Stimulated activated effector memory CD8-positive, alpha-beta T cell treated with anti-CD3 and anti-CD28 coated beads, Interleukin-12 subunit alpha, Interleukin-12 subunit beta, amount 100 ng/mL, for 72 hours (primary cell): ENCODE data around the gene CCZ1B.
"Not testable (repeated sequence)": the region's sequence is repeated elsewhere in the genome, so short reads cannot be mapped to it uniquely, and the experiment has no call there.

Experiments used
- ATAC-seq: fragments of 150-1000 bp; cut with Tn5 transposase; 2 replicates; pipeline ENCODE4 v1.10.0; 2021
- DNase-seq, 2 donors: peaks; one replicate each; pipeline ENCODE4 v3.0.0; 2021 to 2022; ENCODE audit warnings: low spot score in 2 of 2
- H3K27ac Mint-ChIP-seq: one replicate; pipeline ENCODE4 v1.8.0; 2022; ENCODE audit warnings: mild to moderate bottlenecking, mixed read lengths
- H3K36me3 Mint-ChIP-seq: one replicate; pipeline ENCODE4 v1.8.0; 2022; ENCODE audit warnings: mild to moderate bottlenecking, mixed read lengths
- H3K4me1 Mint-ChIP-seq: one replicate; pipeline ENCODE4 v1.8.0; 2022; ENCODE audit warnings: mixed read lengths
- H3K4me3 Mint-ChIP-seq: one replicate; pipeline ENCODE4 v1.8.0; 2022; ENCODE audit warnings: mild to moderate bottlenecking, mixed read lengths
- H3K9me3 Mint-ChIP-seq: one replicate; pipeline ENCODE4 v1.8.0; 2022; ENCODE audit warnings: mixed read lengths

The CCZ1B gene

GRCh38 chr7:6826151-6826550 lies at the start of gene CCZ1B:
Gene CCZ1B (minus strand): TSS chr7:6826275. CDS start chr7:6826197, 78 bp downstream.
- not testable (repeated sequence) for H3K9me3 Mint-ChIP-seq, H3K4me1 Mint-ChIP-seq
- Mint-ChIP-seq H3K36me3 (peaks cover 29% of the 10 kb centered on the region), H3K27ac (peak within 1 kb of the TSS; percentile 88), H3K4me3 (peak within 1 kb of the TSS; percentile 81)
- ATAC-seq (peak; percentile 97), DNase-seq (peak; percentile 70 to 92)

- not testable (repeated sequence) for H3K27ac Mint-ChIP-seq, H3K9me3 Mint-ChIP-seq, H3K36me3 Mint-ChIP-seq, H3K4me3 Mint-ChIP-seq, H3K4me1 Mint-ChIP-seq, ATAC-seq, DNase-seq
Observed at GRCh38 chr7:6875022-6875421, 48.9 kb upstream of the CCZ1B start.

GRCh38 chr7:6872246-6872945 lies 46.3 kb upstream of the CCZ1B start:
- not testable (repeated sequence) for DNase-seq, H3K36me3 Mint-ChIP-seq, H3K9me3 Mint-ChIP-seq

GRCh38 chr7:6871421-6872144 lies 45.5 kb upstream of the CCZ1B start:
- not testable (repeated sequence) for H3K27ac Mint-ChIP-seq, H3K4me1 Mint-ChIP-seq, ATAC-seq, H3K4me3 Mint-ChIP-seq, DNase-seq, H3K36me3 Mint-ChIP-seq, H3K9me3 Mint-ChIP-seq

More at GRCh38 chr7:6872246-6872945, 46.3 kb upstream of the CCZ1B start:
- not testable (repeated sequence) for H3K27ac Mint-ChIP-seq, H3K4me3 Mint-ChIP-seq, ATAC-seq, H3K4me1 Mint-ChIP-seq

GRCh38 chr7:6864751-6865150 lies 38.7 kb upstream of the CCZ1B start:
- H3K27ac Mint-ChIP-seq, H3K4me3 Mint-ChIP-seq, ATAC-seq, H3K9me3 Mint-ChIP-seq, H3K4me1 Mint-ChIP-seq, H3K36me3 Mint-ChIP-seq, DNase-seq: not testable (repeated sequence)

- ATAC-seq, H3K9me3 Mint-ChIP-seq, H3K4me1 Mint-ChIP-seq, DNase-seq, H3K27ac Mint-ChIP-seq, H3K36me3 Mint-ChIP-seq, H3K4me3 Mint-ChIP-seq: not testable (repeated sequence)
Observed at GRCh38 chr7:6864188-6864587, 38.1 kb upstream of the CCZ1B start.

GRCh38 chr7:6862876-6863275 lies 36.8 kb upstream of the CCZ1B start:
- DNase-seq, ATAC-seq, H3K4me1 Mint-ChIP-seq, H3K4me3 Mint-ChIP-seq, H3K9me3 Mint-ChIP-seq, H3K27ac Mint-ChIP-seq, H3K36me3 Mint-ChIP-seq: not testable (repeated sequence)

- DNase-seq: peak; percentile 63 to 87
- not testable (repeated sequence) for H3K4me3 Mint-ChIP-seq, H3K36me3 Mint-ChIP-seq, H3K9me3 Mint-ChIP-seq, H3K27ac Mint-ChIP-seq, ATAC-seq, H3K4me1 Mint-ChIP-seq
Observed at GRCh38 chr7:6857721-6858314, 31.7 kb upstream of the CCZ1B start.

GRCh38 chr7:6855563-6856131 lies 29.6 kb upstream of the CCZ1B start:
- not testable (repeated sequence) for DNase-seq, H3K27ac Mint-ChIP-seq, ATAC-seq, H3K4me1 Mint-ChIP-seq, H3K36me3 Mint-ChIP-seq, H3K9me3 Mint-ChIP-seq
- H3K4me3 Mint-ChIP-seq: peak overlapping the region; percentile 77

- Mint-ChIP-seq H3K27ac (peak overlapping the region; percentile 52), H3K4me3 (peak overlapping the region; percentile 77)
- not testable (repeated sequence) for DNase-seq, H3K9me3 Mint-ChIP-seq, H3K4me1 Mint-ChIP-seq, ATAC-seq, H3K36me3 Mint-ChIP-seq
Observed at GRCh38 chr7:6854747-6855562, 28.9 kb upstream of the CCZ1B start.

GRCh38 chr7:6853681-6854080 lies 27.6 kb upstream of the CCZ1B start:
- peak overlapping the region; percentile 49 for H3K4me3 Mint-ChIP-seq

GRCh38 chr7:6849127-6849526 lies 23.1 kb upstream of the CCZ1B start:
- ATAC-seq, H3K36me3 Mint-ChIP-seq, DNase-seq, H3K27ac Mint-ChIP-seq, H3K4me1 Mint-ChIP-seq, H3K9me3 Mint-ChIP-seq, H3K4me3 Mint-ChIP-seq: not testable (repeated sequence)

More at GRCh38 chr7:6853681-6854080, 27.6 kb upstream of the CCZ1B start:
- not testable (repeated sequence) for H3K9me3 Mint-ChIP-seq, H3K27ac Mint-ChIP-seq, DNase-seq, ATAC-seq, H3K4me1 Mint-ChIP-seq, H3K36me3 Mint-ChIP-seq

GRCh38 chr7:6847751-6848150 lies 21.7 kb upstream of the CCZ1B start:
- not testable (repeated sequence) for DNase-seq, ATAC-seq, H3K9me3 Mint-ChIP-seq, H3K4me1 Mint-ChIP-seq, H3K36me3 Mint-ChIP-seq, H3K27ac Mint-ChIP-seq, H3K4me3 Mint-ChIP-seq

GRCh38 chr7:6845971-6846449 lies 19.9 kb upstream of the CCZ1B start:
- H3K4me3 Mint-ChIP-seq, H3K9me3 Mint-ChIP-seq, DNase-seq, H3K27ac Mint-ChIP-seq, H3K4me1 Mint-ChIP-seq, ATAC-seq, H3K36me3 Mint-ChIP-seq: not testable (repeated sequence)

GRCh38 chr7:6843654-6844053 lies 17.6 kb upstream of the CCZ1B start:
- ATAC-seq, H3K9me3 Mint-ChIP-seq, H3K4me3 Mint-ChIP-seq, H3K4me1 Mint-ChIP-seq, H3K36me3 Mint-ChIP-seq, H3K27ac Mint-ChIP-seq, DNase-seq: not testable (repeated sequence)
